OCI-LY1 (cell line): ENCODE results near the gene ETNK2.

Source experiments
- H2AFZ ChIP-seq: fragments of 200-600 bp; sonication (generic), shearing (Covaris generic); 2 replicates; pipeline ENCODE4 v1.6.0; 2014; ENCODE audit warnings: antibody characterized with exemption, mild to moderate bottlenecking, low read length
- H3F3A ChIP-seq: fragments of 200-600 bp; sonication (generic), shearing (Covaris generic); 2 replicates; pipeline ENCODE4 v1.6.0; 2014; ENCODE audit warnings: mild to moderate bottlenecking, antibody characterized with exemption, low read length, moderate library complexity; ENCODE audit not compliant: insufficient read depth
- H3K27ac ChIP-seq: fragments of 200-600 bp; sonication (generic); 2 replicates; pipeline ENCODE4 v1.5.1; 2014; ENCODE audit warnings: low read length, mixed run types, mild to moderate bottlenecking, low read depth; ENCODE audit not compliant: poor library complexity, severe bottlenecking
- H3K27me3 ChIP-seq: fragments of 200-600 bp; sonication (generic); 2 replicates; pipeline ENCODE4 v1.6.0; 2014; ENCODE audit warnings: antibody characterized with exemption, mild to moderate bottlenecking, low read length, moderate library complexity; ENCODE audit not compliant: insufficient read depth
- H3K36me3 ChIP-seq: fragments of 200-600 bp; sonication (generic); 2 replicates; pipeline ENCODE4 v1.6.1; 2014; ENCODE audit warnings: mild to moderate bottlenecking, antibody characterized with exemption, low read length, moderate library complexity, mixed read lengths; ENCODE audit not compliant: insufficient read depth
- H3K4me1 ChIP-seq: fragments of 200-600 bp; sonication (generic); 2 replicates; pipeline ENCODE4 v1.5.1; 2014; ENCODE audit warnings: mild to moderate bottlenecking, low read length, moderate library complexity; ENCODE audit not compliant: insufficient read depth, severe bottlenecking
- H3K4me2 ChIP-seq: fragments of 200-600 bp; sonication (generic), shearing (Covaris generic); 2 replicates; pipeline ENCODE4 v1.6.1; 2014; ENCODE audit warnings: low read length
- H3K4me3 ChIP-seq: fragments of 200-600 bp; sonication (generic); 2 replicates; pipeline ENCODE4 v1.5.1; 2014; ENCODE audit warnings: low read length, low read depth, mild to moderate bottlenecking, mixed read lengths; ENCODE audit not compliant: poor library complexity, severe bottlenecking
- H3K79me2 ChIP-seq: fragments of 200-600 bp; shearing (Covaris generic); 2 replicates; pipeline ENCODE4 v1.6.1; 2016; ENCODE audit warnings: mixed run types, low read length, mixed read lengths; ENCODE audit not compliant: insufficient read depth
- H3K9ac ChIP-seq: fragments of 200-600 bp; sonication (generic), shearing (Covaris generic); 2 replicates; pipeline ENCODE4 v1.6.1; 2014; ENCODE audit warnings: mild to moderate bottlenecking, low read length, mixed read lengths
- H3K9me2 ChIP-seq: fragments of 200-600 bp; sonication (generic), shearing (Covaris generic); 2 replicates; pipeline ENCODE4 v1.6.1; 2014; ENCODE audit warnings: low read depth, mild to moderate bottlenecking, low read length, mixed read lengths
- H3K9me3 ChIP-seq: fragments of 200-600 bp; shearing (Covaris generic); 2 replicates; pipeline ENCODE4 v1.6.1; 2014; ENCODE audit warnings: low read length, mixed read lengths
- H4K20me1 ChIP-seq: fragments of 200-600 bp; sonication (generic), shearing (Covaris generic); 2 replicates; pipeline ENCODE4 v1.6.0; 2016; ENCODE audit warnings: mild to moderate bottlenecking, low read length; ENCODE audit not compliant: insufficient read depth
- EZH2 ChIP-seq: fragments of 200-600 bp; sonication (generic), shearing (Covaris generic); IDR thresholded peaks from 2 replicates; pipeline ENCODE4 v1.8.0; 2017; ENCODE audit warnings: borderline replicate concordance, mixed run types, mild to moderate bottlenecking, antibody characterized with exemption, low read length, moderate library complexity, mixed read lengths
- TF ChIP-seq, protein P1 (sequence below): fragments of 200-600 bp; sonication (generic), shearing (Covaris generic); IDR thresholded peaks from 2 replicates; pipeline ENCODE4 v1.5.1; 2017; ENCODE audit warnings: mild to moderate bottlenecking, antibody characterized with exemption, low read length, moderate library complexity, mixed read lengths

The ETNK2 gene

DNA sequence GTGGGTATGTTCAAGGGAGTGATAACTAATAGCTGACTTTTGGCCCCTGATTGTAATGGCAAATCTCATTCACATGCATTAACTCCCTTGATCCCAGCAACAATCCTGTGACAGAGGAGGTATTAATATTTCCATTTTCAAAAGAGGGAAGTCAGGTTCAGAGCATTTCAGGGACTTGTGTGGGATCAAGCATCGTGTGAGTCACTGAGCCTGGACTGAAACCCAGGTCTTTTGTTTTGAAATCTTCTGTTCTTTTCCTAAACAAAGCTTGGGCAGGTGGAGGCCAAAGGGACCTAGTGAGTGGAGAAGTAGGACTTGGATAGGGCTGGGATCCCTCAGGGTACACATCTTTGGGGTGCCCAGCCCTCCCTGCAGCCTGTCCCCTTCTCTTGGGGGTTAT lies 37.9 kb downstream of the ETNK2 start:
- H3K9me2 ChIP-seq: no peaks in the 10 kb centered on the region
- TF ChIP-seq EZH2: no peak
- TF ChIP-seq, protein P1, sequence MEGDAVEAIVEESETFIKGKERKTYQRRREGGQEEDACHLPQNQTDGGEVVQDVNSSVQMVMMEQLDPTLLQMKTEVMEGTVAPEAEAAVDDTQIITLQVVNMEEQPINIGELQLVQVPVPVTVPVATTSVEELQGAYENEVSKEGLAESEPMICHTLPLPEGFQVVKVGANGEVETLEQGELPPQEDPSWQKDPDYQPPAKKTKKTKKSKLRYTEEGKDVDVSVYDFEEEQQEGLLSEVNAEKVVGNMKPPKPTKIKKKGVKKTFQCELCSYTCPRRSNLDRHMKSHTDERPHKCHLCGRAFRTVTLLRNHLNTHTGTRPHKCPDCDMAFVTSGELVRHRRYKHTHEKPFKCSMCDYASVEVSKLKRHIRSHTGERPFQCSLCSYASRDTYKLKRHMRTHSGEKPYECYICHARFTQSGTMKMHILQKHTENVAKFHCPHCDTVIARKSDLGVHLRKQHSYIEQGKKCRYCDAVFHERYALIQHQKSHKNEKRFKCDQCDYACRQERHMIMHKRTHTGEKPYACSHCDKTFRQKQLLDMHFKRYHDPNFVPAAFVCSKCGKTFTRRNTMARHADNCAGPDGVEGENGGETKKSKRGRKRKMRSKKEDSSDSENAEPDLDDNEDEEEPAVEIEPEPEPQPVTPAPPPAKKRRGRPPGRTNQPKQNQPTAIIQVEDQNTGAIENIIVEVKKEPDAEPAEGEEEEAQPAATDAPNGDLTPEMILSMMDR: no peak
- no peaks in the 10 kb centered on the region for H3F3A ChIP-seq
- H3K36me3 ChIP-seq: no peaks in the 10 kb centered on the region
- no peaks in the 10 kb centered on the region for H3K27me3 ChIP-seq
- H2AFZ ChIP-seq: no peak overlapping the region
- no peaks in the 10 kb centered on the region for H3K79me2 ChIP-seq
- H3K9me3 ChIP-seq: no peaks in the 10 kb centered on the region
- no peaks in the 10 kb centered on the region for H3K4me1 ChIP-seq
- no peak overlapping the region for H3K27ac ChIP-seq
- no peaks in the 10 kb centered on the region for H4K20me1 ChIP-seq
- H3K4me2 ChIP-seq: no peak overlapping the region
- no peak overlapping the region for H3K9ac ChIP-seq
- no peak overlapping the region for H3K4me3 ChIP-seq

DNA sequence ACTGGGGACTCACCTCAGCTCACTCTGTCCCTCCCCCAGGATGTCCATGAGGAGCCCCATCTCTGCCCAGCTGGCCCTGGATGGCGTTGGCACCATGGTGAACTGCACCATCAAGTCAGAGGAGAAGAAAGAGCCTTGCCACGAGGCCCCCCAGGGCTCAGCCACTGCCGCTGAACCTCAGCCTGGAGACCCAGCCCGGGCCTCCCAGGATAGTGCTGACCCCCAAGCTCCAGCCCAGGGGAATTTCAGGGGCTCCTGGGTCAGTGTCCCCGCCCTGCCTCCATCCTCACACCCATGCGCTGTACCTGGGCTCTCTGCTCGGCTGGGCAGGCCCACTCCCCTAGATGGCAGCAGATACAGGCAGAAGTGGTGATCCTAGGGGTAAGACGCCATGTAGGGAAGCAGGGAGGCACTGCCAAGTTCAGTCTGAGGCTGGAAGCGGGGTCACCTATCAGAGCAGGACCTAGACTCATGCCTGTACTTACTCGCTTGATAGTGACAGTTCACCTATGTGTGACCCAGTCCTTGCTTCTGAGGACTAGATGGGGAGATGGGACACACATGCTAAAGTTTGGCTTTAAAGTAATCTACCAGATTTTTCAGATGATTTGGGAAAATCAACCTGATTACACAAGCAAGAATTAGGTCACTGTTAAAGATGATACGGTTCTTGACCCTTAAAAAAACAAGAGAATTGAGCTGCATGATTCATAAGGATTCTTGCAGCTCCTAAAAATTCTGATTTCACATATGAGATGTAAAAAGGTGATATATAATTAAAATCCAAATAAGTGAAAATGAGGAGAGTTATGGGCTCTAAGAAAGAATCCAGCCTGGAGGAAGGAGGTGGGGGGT lies 38.7 kb downstream of the ETNK2 start:
- Histone ChIP-seq H3K27ac (no peak overlapping the region), H4K20me1 (no peaks in the 10 kb centered on the region), H3K4me1 (no peaks in the 10 kb centered on the region), H3K79me2 (no peaks in the 10 kb centered on the region), H3K9me2 (no peaks in the 10 kb centered on the region), H3K4me3 (no peak overlapping the region), H3K9me3 (no peaks in the 10 kb centered on the region), H2AFZ (no peak overlapping the region), H3K9ac (no peak overlapping the region), H3K27me3 (no peaks in the 10 kb centered on the region), H3F3A (no peaks in the 10 kb centered on the region), H3K36me3 (no peaks in the 10 kb centered on the region), H3K4me2 (no peak overlapping the region)
- TF ChIP-seq, protein P1: peak; percentile 13; the same call in 1 of the 2 replicates
- no peak for TF ChIP-seq EZH2

DNA sequence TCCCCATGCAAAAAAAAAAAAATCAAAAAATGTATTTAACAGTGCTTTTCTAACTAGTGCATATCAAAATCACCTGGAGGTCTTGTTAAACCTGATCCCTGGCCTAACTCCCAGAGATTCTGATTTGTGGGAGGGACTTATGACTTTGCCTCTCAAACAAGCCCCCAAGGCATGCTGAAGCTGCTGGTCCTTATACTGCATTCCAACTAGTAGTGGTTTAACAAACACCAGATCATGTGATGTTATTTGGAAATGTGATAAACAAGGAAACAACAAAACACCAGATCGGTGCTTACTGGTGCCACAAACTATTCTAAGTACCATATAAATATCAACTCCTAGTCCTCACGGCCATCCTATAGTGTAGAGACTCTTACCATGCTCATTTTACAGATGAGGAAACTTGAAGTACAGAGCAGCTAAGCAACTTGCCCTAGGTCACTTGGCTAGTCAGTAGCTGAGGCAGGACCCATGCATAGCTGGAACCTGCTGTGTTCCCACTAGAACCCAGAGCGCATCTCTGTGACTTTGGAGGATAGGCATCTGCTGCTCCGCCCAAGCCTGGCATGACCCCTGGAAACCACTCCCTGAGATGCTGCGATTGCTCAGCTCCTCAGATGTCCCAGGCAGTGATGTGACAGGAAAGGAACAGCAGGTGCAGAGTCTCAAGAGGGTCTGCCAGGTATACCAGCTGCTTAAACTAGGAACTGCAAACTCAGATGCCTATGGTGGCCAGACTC lies 40.8 kb downstream of the ETNK2 start:
- H3K4me2 ChIP-seq: no peak overlapping the region
- H3K79me2 ChIP-seq: no peaks in the 10 kb centered on the region

More for the DNA sequence above, 40.8 kb downstream of the ETNK2 start:
- Histone ChIP-seq H3K27me3 (no peaks in the 10 kb centered on the region), H3K4me3 (no peak overlapping the region), H3K9ac (no peak overlapping the region), H3F3A (no peaks in the 10 kb centered on the region), H4K20me1 (no peaks in the 10 kb centered on the region), H3K9me3 (no peaks in the 10 kb centered on the region), H3K36me3 (no peaks in the 10 kb centered on the region), H3K4me1 (no peaks in the 10 kb centered on the region), H3K27ac (no peak overlapping the region), H2AFZ (no peak overlapping the region), H3K9me2 (no peaks in the 10 kb centered on the region)
- TF ChIP-seq, protein P1: no peak
- no peak for TF ChIP-seq EZH2
